ENCODE data around the gene CHST11. TPM values are rescaled to one million over a fixed set of nuclear protein-coding genes. Genes with fewer than 3 reads are reported as not detected.

CHST11 gene
- total and polyA plus RNA-seq, 9 of the 15 experiments (the other 6 are each of a cell fraction or from before 2014, with no cell fraction given): 2.3 to 38.7 (median 15.0) TPM

GRCh38 chr12:104557488-104558195 lies 100.9 kb downstream of the CHST11 start:
- H3K79me2 ChIP-seq (ENCODE audit: control insufficient read depth, insufficient read depth, low read length): peaks cover 17% of the 10 kb centered on the region
- no peaks in the 10 kb centered on the region for H3K27me3 ChIP-seq (ENCODE audit: control insufficient read depth in 2 of 2, insufficient read depth in 2 of 2, low read length in 2 of 2)
- H3K9me1 ChIP-seq (ENCODE audit: control insufficient read depth, insufficient read depth, low read length): peaks cover 3% of the 10 kb centered on the region
- ATAC-seq (peak; percentile 67; the same call in 2 of the 3 replicates), DNase-seq (ENCODE audit: extremely low read depth in 1 of 4, low spot score in 3 of 4) (no peak), FAIRE-seq (no peak)
- TF ChIP-seq ZNF282 (CRISPR knock-in tag; IDR thresholded peaks at IDR 0.05): no peak
- TF ChIP-seq ZBTB17 (CRISPR knock-in tag; IDR thresholded peaks at IDR 0.05): no peak
- TF ChIP-seq MCM5 (IDR thresholded peaks at IDR 0.05; ENCODE audit: low read depth): no peak
- TF ChIP-seq, protein P1, sequence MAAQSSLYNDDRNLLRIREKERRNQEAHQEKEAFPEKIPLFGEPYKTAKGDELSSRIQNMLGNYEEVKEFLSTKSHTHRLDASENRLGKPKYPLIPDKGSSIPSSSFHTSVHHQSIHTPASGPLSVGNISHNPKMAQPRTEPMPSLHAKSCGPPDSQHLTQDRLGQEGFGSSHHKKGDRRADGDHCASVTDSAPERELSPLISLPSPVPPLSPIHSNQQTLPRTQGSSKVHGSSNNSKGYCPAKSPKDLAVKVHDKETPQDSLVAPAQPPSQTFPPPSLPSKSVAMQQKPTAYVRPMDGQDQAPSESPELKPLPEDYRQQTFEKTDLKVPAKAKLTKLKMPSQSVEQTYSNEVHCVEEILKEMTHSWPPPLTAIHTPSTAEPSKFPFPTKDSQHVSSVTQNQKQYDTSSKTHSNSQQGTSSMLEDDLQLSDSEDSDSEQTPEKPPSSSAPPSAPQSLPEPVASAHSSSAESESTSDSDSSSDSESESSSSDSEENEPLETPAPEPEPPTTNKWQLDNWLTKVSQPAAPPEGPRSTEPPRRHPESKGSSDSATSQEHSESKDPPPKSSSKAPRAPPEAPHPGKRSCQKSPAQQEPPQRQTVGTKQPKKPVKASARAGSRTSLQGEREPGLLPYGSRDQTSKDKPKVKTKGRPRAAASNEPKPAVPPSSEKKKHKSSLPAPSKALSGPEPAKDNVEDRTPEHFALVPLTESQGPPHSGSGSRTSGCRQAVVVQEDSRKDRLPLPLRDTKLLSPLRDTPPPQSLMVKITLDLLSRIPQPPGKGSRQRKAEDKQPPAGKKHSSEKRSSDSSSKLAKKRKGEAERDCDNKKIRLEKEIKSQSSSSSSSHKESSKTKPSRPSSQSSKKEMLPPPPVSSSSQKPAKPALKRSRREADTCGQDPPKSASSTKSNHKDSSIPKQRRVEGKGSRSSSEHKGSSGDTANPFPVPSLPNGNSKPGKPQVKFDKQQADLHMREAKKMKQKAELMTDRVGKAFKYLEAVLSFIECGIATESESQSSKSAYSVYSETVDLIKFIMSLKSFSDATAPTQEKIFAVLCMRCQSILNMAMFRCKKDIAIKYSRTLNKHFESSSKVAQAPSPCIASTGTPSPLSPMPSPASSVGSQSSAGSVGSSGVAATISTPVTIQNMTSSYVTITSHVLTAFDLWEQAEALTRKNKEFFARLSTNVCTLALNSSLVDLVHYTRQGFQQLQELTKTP (IDR thresholded peaks at IDR 0.05; ENCODE audit: low read depth in 1 of 2, partially characterized antibody in 2 of 2): no peak
- TF ChIP-seq, protein P2, sequence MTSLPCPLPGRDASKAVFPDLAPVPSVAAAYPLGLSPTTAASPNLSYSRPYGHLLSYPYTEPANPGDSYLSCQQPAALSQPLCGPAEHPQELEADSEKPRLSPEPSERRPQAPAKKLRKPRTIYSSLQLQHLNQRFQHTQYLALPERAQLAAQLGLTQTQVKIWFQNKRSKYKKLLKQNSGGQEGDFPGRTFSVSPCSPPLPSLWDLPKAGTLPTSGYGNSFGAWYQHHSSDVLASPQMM (CRISPR knock-in tag; IDR thresholded peaks at IDR 0.05): no peak
- no peak for TF ChIP-seq ZNF23 (CRISPR knock-in tag; IDR thresholded peaks at IDR 0.05)
- TF ChIP-seq TCF15 (CRISPR knock-in tag; IDR thresholded peaks at IDR 0.05): no peak
- TF ChIP-seq, protein P3, sequence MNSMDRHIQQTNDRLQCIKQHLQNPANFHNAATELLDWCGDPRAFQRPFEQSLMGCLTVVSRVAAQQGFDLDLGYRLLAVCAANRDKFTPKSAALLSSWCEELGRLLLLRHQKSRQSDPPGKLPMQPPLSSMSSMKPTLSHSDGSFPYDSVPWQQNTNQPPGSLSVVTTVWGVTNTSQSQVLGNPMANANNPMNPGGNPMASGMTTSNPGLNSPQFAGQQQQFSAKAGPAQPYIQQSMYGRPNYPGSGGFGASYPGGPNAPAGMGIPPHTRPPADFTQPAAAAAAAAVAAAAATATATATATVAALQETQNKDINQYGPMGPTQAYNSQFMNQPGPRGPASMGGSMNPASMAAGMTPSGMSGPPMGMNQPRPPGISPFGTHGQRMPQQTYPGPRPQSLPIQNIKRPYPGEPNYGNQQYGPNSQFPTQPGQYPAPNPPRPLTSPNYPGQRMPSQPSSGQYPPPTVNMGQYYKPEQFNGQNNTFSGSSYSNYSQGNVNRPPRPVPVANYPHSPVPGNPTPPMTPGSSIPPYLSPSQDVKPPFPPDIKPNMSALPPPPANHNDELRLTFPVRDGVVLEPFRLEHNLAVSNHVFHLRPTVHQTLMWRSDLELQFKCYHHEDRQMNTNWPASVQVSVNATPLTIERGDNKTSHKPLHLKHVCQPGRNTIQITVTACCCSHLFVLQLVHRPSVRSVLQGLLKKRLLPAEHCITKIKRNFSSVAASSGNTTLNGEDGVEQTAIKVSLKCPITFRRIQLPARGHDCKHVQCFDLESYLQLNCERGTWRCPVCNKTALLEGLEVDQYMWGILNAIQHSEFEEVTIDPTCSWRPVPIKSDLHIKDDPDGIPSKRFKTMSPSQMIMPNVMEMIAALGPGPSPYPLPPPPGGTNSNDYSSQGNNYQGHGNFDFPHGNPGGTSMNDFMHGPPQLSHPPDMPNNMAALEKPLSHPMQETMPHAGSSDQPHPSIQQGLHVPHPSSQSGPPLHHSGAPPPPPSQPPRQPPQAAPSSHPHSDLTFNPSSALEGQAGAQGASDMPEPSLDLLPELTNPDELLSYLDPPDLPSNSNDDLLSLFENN (IDR thresholded peaks at IDR 0.05; ENCODE audit: low read depth in 2 of 2, low read length in 2 of 2): no peak
- H3K4me2 ChIP-seq (ENCODE audit: insufficient read depth, low read length): no peak overlapping the region
- in situ Hi-C loops (cut with MboI) (no loop called here), intact Hi-C loops (cut with micrococcal nuclease) (no loop called here)
- WGBS (ENCODE audit: insufficient coverage, low coverage, missing lambda C conversion rate): 86% methylated on average over 8 of the region's 13 CpGs
- no peak overlapping the region for H3K4me3 ChIP-seq
- no peaks in the 10 kb centered on the region; the same call in 2 of the 3 replicates for H3K36me3 ChIP-seq (ENCODE audit: control insufficient read depth, insufficient read depth, low read length)
- H2AFZ ChIP-seq (ENCODE audit: low read depth, low read length): no peak overlapping the region
- no peaks in the 10 kb centered on the region for H3K9me3 ChIP-seq (replicated peaks; ENCODE audit: control insufficient read depth, insufficient read depth, low read depth, low read length)
- no peaks in the 10 kb centered on the region for H4K20me1 ChIP-seq (replicated peaks; ENCODE audit: control insufficient read depth, insufficient read depth, low read length)
- H3K9ac ChIP-seq (ENCODE audit: insufficient read depth in 1 of 2, low read depth in 2 of 2, low read length in 2 of 2): peak overlapping the region in 1 of 2 experiments; percentile 31; a peak in 1 of 4 replicates
- POLR2A ChIA-PET: no interaction called here
- no peak overlapping the region for H3K27ac ChIP-seq (ENCODE audit: extremely low read depth, low read depth, low read length)
- peaks cover 0 to 4% of the 10 kb centered on the region in 2 experiments; a peak in 2 of 5 replicates for H3K4me1 ChIP-seq (replicated peaks in 1 of 2; ENCODE audit: control insufficient read depth in 2 of 2, insufficient read depth in 2 of 2, low read length in 2 of 2)
- no TSS peak for BruUV-seq (replicated peaks)
- CTCF ChIA-PET (ENCODE audit: low intra/inter-chr PET ratio): no interaction called here
